Cerebellar cortex (tissue), 1 donor: ENCODE results near the gene ZNF579.
"Not testable (repeated sequence)": the region's sequence is repeated elsewhere in the genome, so short reads cannot be mapped to it uniquely, and the experiment has no call there.

Experiments used
- DNase-seq: peaks from one replicate; pipeline ENCODE4 v3.0.0-alpha.2; 2015; ENCODE audit warnings: low spot score

ZNF579 gene

GRCh38 chr19:55539090-55539984 lies 41.3 kb downstream of the ZNF579 start:
- no peak for DNase-seq

- no peak for DNase-seq
Measured at GRCh38 chr19:55538132-55538531, 42.5 kb downstream of the ZNF579 start.

GRCh38 chr19:55537741-55538111 lies 42.9 kb downstream of the ZNF579 start:
- no peak for DNase-seq

- peak; percentile 46 for DNase-seq
Measured at GRCh38 chr19:55536951-55537740, 43.5 kb downstream of the ZNF579 start, which contains the start of gene SBK2. Gene SBK2 (minus strand): TSS chr19:55537133. CDS start chr19:55536294, 839 bp downstream.

- DNase-seq = no peak
Measured at GRCh38 chr19:55536366-55536765, 44.3 kb downstream of the ZNF579 start.

GRCh38 chr19:55535965-55536350 lies 44.7 kb downstream of the ZNF579 start:
- DNase-seq = no peak

GRCh38 chr19:55535173-55535964 lies 45.3 kb downstream of the ZNF579 start:
- no peak for DNase-seq

GRCh38 chr19:55534280-55534679 lies 46.4 kb downstream of the ZNF579 start:
- not testable (repeated sequence) for DNase-seq

GRCh38 chr19:55530996-55531395 lies 49.7 kb downstream of the ZNF579 start:
- DNase-seq = no peak

GRCh38 chr19:55529636-55530234 lies 50.9 kb downstream of the ZNF579 start:
- DNase-seq = no peak

- DNase-seq = peak; percentile 95
Measured at GRCh38 chr19:55528030-55528803, 52.4 kb downstream of the ZNF579 start.

GRCh38 chr19:55527197-55528029 lies 53.2 kb downstream of the ZNF579 start:
- DNase-seq = no peak
